GM23338 (cell line): ENCODE data around the gene RENBP. TPM values are rescaled to one million over a fixed set of nuclear protein-coding genes. Genes with fewer than 3 reads are reported as not detected.

Experiments
- ATAC-seq: fragments of 200-7000 bp; cut with Tn5 transposase; 3 replicates; pipeline ENCODE4 v1.9.1; 2020
- DNase-seq: peaks from one replicate; pipeline ENCODE4 v3.0.0-alpha.2; 2015; ENCODE audit warnings: low spot score
- H2AFZ ChIP-seq: fragments of 200-600 bp; sonication (generic); 2 replicates; pipeline ENCODE4 v1.8.0; 2016; ENCODE audit warnings: antibody characterized with exemption, mild to moderate bottlenecking, moderate library complexity
- H3F3A ChIP-seq: fragments of 200-600 bp; sonication (generic); replicated peaks from 2 replicates; pipeline ENCODE4 v1.8.0; 2017; ENCODE audit warnings: antibody characterized with exemption, mixed run types, low read depth
- H3K27ac ChIP-seq: fragments of 200-600 bp; sonication (generic); 2 replicates; pipeline ENCODE4 v1.6.1; 2016; ENCODE audit warnings: low read depth
- H3K27me3 ChIP-seq: fragments of 200-600 bp; sonication (generic); 2 replicates; pipeline ENCODE4 v1.8.0; 2016; ENCODE audit warnings: mild to moderate bottlenecking, mixed run types, moderate library complexity; ENCODE audit not compliant: insufficient read depth
- H3K36me3 ChIP-seq: fragments of 200-600 bp; sonication (generic); 2 replicates; pipeline ENCODE4 v1.8.0; 2016; ENCODE audit warnings: mild to moderate bottlenecking; ENCODE audit not compliant: insufficient read depth
- H3K4me1 ChIP-seq: fragments of 200-600 bp; sonication (generic); 2 replicates; pipeline ENCODE4 v1.8.0; 2016; ENCODE audit warnings: mild to moderate bottlenecking, moderate library complexity; ENCODE audit not compliant: insufficient read depth
- H3K4me2 ChIP-seq: fragments of 200-600 bp; sonication (generic); 2 replicates; pipeline ENCODE4 v1.7.1; 2017; ENCODE audit warnings: mixed run types
- H3K4me3 ChIP-seq: fragments of 200-600 bp; sonication (generic); 2 replicates; pipeline ENCODE4 v1.6.1; 2016; ENCODE audit warnings: mixed run types
- H3K79me2 ChIP-seq: fragments of 200-600 bp; sonication (generic); replicated peaks from 2 replicates; pipeline ENCODE4 v1.8.0; 2017; ENCODE audit warnings: mild to moderate bottlenecking; ENCODE audit not compliant: insufficient read depth
- H3K9me2 ChIP-seq: fragments of 200-600 bp; sonication (generic); 2 replicates; pipeline ENCODE4 v1.8.0; 2017; ENCODE audit not compliant: insufficient read depth
- H4K20me1 ChIP-seq: fragments of 200-600 bp; sonication (generic); replicated peaks from 2 replicates; pipeline ENCODE4 v1.8.0; 2017; ENCODE audit warnings: mild to moderate bottlenecking; ENCODE audit not compliant: insufficient read depth
- H3K27ac Mint-ChIP-seq: 2 replicates; pipeline ENCODE4 v1.8.0; 2020; ENCODE audit warnings: inconsistent platforms, mild to moderate bottlenecking, moderate library complexity, mixed read lengths
- H3K27me3 Mint-ChIP-seq: 3 replicates; pipeline ENCODE4 v1.8.0; 2022; ENCODE audit warnings: low read depth, mild to moderate bottlenecking, moderate library complexity, mixed read lengths, inconsistent platforms; ENCODE audit not compliant: insufficient read depth, poor library complexity
- H3K36me3 Mint-ChIP-seq: 3 replicates; pipeline ENCODE4 v1.8.0; 2021; ENCODE audit warnings: low read depth, mild to moderate bottlenecking, inconsistent platforms, moderate library complexity, mixed read lengths
- H3K4me1 Mint-ChIP-seq: 3 replicates; pipeline ENCODE4 v1.8.0; 2020; ENCODE audit warnings: mild to moderate bottlenecking, inconsistent platforms, mixed read lengths
- H3K4me3 Mint-ChIP-seq: 3 replicates; pipeline ENCODE4 v1.8.0; 2021; ENCODE audit warnings: moderate library complexity, mild to moderate bottlenecking, inconsistent platforms, mixed read lengths
- H3K9me3 Mint-ChIP-seq: 3 replicates; pipeline ENCODE4 v1.8.0; 2020; ENCODE audit warnings: moderate library complexity, mild to moderate bottlenecking, inconsistent platforms, mixed read lengths
- CREB1 ChIP-seq: fragments of 250-450 bp; sonication (Bioruptor Pico); IDR thresholded peaks from 2 replicates; pipeline ENCODE4 v1.5.0; 2020; ENCODE audit warnings: low read depth, mild to moderate bottlenecking, moderate library complexity
- EZH2phosphoT487 ChIP-seq: fragments of 200-600 bp; sonication (generic); IDR thresholded peaks from one replicate; pipeline ENCODE4 v1.8.1; 2018; ENCODE audit warnings: antibody characterized with exemption; ENCODE audit not compliant: unreplicated experiment
- NANOG ChIP-seq: IDR thresholded peaks from 2 replicates; pipeline ENCODE4 v1.6.1; 2016; ENCODE audit warnings: antibody characterized with exemption, borderline replicate concordance
- ZNF331 ChIP-seq: fragments of 250-450 bp; sonication (Bioruptor Pico); IDR thresholded peaks from 2 replicates; pipeline ENCODE4 v1.5.0; 2020; ENCODE audit warnings: low read depth, mild to moderate bottlenecking, moderate library complexity
- polyA plus RNA-seq: library from polyadenylated mRNA; unstranded; fragments of >200 nt; fragmentation: Nextera tagmentation; extraction: Ambion mirVana; gene quantifications from 2 replicates; pipeline ENCODE4 v1.2.1, GENCODE V29; 2016
- total RNA-seq: library from RNA; depleted of rRNA; stranded (reverse); fragments of >200 nt; shearing (Covaris generic); gene quantifications from 2 replicates; pipeline ENCODE4 v1.2.3, GENCODE V29; 2014
- TF ChIP-seq, protein P1 (sequence below), 2 experiments: fragments of 200-600 bp in 1 of 2; sonication (generic) in 1 of 2; conservative IDR thresholded peaks; 2 replicates each; pipeline versions ENCODE4 v1.5.1 to v1.6.1; 2016 to 2017; ENCODE audit warnings: antibody characterized with exemption in 2 of 2, low read depth in 2 of 2, mild to moderate bottlenecking in 2 of 2, moderate library complexity in 1 of 2
- TF ChIP-seq, protein P2 (sequence below): fragments of 250-450 bp; sonication (Bioruptor Pico); IDR thresholded peaks from 2 replicates; pipeline ENCODE4 v1.5.0; 2020; ENCODE audit warnings: mild to moderate bottlenecking, moderate library complexity

Gene RENBP
- total and polyA plus RNA-seq, 2 experiments from 2014 or later = 2.0 to 10.3 TPM

DNA sequence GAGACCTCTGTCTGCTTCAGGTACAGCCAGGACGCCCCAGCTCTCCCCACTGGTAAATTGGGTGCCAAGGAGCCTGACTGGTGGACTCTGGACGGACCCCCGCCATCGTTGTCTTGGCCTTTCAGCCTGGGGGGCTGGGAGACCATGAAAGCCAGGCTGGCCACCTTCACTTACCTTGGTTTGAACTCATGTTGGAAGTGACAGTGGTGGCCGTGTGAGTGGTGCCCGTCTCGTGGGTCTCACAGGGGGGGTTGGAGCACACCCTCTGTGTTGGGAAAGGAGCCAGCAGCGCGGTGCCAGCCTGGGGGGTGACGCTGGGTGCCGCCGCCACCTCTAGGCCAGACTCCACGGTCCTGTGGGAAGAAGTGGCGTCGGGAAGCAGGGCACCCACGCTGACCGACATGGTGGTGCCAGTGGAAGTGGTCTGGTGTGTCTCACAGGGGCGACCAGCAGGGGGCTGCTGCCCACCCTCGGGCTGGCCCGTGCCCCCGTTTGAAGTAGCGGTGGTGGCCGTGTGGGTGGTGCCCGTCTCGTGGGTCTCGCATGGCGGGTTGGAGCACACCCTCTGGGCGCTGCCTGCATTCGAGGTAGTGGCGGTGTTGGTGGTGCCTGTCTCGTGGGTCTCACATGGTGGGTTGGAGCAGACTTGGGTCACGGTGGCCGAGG lies 9.6 kb upstream of the RENBP start (continued):
- TF ChIP-seq EZH2phosphoT487 = no peak
- no peak for TF ChIP-seq ZNF331 (CRISPR knock-in tag)
- TF ChIP-seq CREB1 = no peak
- TF ChIP-seq, protein P1, sequence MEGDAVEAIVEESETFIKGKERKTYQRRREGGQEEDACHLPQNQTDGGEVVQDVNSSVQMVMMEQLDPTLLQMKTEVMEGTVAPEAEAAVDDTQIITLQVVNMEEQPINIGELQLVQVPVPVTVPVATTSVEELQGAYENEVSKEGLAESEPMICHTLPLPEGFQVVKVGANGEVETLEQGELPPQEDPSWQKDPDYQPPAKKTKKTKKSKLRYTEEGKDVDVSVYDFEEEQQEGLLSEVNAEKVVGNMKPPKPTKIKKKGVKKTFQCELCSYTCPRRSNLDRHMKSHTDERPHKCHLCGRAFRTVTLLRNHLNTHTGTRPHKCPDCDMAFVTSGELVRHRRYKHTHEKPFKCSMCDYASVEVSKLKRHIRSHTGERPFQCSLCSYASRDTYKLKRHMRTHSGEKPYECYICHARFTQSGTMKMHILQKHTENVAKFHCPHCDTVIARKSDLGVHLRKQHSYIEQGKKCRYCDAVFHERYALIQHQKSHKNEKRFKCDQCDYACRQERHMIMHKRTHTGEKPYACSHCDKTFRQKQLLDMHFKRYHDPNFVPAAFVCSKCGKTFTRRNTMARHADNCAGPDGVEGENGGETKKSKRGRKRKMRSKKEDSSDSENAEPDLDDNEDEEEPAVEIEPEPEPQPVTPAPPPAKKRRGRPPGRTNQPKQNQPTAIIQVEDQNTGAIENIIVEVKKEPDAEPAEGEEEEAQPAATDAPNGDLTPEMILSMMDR (conservative IDR thresholded peaks at IDR 0.05; ENCODE audit: low read depth in 2 of 2) = no peak
- TF ChIP-seq NANOG = no peak

DNA sequence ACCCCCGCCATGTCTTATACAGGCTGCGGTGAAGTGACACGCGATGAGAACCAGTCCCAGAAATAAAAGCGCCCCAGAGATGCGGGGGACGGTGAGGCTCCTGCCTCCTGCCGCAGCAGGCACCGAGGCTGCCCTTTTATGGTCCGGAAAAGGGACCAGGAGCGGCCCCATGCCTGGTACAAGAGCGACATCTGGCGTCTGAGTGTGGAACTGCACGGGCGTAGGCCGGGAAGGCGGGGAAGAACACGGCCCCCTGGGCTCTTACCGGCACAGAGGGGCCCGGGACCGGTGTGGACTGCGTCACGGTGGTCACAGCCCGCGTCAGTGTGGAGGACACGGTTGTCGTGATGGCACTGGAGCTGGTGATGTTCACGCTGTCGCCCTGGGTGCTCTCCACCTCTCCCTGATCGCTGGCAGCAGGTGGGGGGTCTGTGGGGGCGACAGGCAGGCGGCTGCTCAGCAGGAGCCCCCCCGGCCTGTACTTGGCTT lies 8.9 kb upstream of the RENBP start:
- Mint-ChIP-seq H3K27me3 (peaks cover 2% of the 10 kb centered on the region), H3K27ac (0 out of 2 replicates have a peak overlapping the region, but pooled peaks have one; percentile 74), H3K36me3 (peaks cover 75% of the 10 kb centered on the region), H3K4me1 (peaks cover 9% of the 10 kb centered on the region; the same call in 2 of the 3 replicates), H3K9me3 (no peaks in the 10 kb centered on the region), H3K4me3 (no peak overlapping the region)
- H3K79me2 ChIP-seq = no peaks in the 10 kb centered on the region
- H3K27me3 ChIP-seq = no peaks in the 10 kb centered on the region
- no peaks in the 10 kb centered on the region for H3F3A ChIP-seq
- no peaks in the 10 kb centered on the region; the same call in 1 of the 2 replicates for H3K36me3 ChIP-seq
- ATAC-seq = peak; percentile 59
- no peaks in the 10 kb centered on the region for H3K9me2 ChIP-seq
- peak; percentile 71 for DNase-seq
- TF ChIP-seq, protein P1 (conservative IDR thresholded peaks at IDR 0.05; ENCODE audit: low read depth in 2 of 2) = peak; percentile 67 to 85
- TF ChIP-seq, protein P2, sequence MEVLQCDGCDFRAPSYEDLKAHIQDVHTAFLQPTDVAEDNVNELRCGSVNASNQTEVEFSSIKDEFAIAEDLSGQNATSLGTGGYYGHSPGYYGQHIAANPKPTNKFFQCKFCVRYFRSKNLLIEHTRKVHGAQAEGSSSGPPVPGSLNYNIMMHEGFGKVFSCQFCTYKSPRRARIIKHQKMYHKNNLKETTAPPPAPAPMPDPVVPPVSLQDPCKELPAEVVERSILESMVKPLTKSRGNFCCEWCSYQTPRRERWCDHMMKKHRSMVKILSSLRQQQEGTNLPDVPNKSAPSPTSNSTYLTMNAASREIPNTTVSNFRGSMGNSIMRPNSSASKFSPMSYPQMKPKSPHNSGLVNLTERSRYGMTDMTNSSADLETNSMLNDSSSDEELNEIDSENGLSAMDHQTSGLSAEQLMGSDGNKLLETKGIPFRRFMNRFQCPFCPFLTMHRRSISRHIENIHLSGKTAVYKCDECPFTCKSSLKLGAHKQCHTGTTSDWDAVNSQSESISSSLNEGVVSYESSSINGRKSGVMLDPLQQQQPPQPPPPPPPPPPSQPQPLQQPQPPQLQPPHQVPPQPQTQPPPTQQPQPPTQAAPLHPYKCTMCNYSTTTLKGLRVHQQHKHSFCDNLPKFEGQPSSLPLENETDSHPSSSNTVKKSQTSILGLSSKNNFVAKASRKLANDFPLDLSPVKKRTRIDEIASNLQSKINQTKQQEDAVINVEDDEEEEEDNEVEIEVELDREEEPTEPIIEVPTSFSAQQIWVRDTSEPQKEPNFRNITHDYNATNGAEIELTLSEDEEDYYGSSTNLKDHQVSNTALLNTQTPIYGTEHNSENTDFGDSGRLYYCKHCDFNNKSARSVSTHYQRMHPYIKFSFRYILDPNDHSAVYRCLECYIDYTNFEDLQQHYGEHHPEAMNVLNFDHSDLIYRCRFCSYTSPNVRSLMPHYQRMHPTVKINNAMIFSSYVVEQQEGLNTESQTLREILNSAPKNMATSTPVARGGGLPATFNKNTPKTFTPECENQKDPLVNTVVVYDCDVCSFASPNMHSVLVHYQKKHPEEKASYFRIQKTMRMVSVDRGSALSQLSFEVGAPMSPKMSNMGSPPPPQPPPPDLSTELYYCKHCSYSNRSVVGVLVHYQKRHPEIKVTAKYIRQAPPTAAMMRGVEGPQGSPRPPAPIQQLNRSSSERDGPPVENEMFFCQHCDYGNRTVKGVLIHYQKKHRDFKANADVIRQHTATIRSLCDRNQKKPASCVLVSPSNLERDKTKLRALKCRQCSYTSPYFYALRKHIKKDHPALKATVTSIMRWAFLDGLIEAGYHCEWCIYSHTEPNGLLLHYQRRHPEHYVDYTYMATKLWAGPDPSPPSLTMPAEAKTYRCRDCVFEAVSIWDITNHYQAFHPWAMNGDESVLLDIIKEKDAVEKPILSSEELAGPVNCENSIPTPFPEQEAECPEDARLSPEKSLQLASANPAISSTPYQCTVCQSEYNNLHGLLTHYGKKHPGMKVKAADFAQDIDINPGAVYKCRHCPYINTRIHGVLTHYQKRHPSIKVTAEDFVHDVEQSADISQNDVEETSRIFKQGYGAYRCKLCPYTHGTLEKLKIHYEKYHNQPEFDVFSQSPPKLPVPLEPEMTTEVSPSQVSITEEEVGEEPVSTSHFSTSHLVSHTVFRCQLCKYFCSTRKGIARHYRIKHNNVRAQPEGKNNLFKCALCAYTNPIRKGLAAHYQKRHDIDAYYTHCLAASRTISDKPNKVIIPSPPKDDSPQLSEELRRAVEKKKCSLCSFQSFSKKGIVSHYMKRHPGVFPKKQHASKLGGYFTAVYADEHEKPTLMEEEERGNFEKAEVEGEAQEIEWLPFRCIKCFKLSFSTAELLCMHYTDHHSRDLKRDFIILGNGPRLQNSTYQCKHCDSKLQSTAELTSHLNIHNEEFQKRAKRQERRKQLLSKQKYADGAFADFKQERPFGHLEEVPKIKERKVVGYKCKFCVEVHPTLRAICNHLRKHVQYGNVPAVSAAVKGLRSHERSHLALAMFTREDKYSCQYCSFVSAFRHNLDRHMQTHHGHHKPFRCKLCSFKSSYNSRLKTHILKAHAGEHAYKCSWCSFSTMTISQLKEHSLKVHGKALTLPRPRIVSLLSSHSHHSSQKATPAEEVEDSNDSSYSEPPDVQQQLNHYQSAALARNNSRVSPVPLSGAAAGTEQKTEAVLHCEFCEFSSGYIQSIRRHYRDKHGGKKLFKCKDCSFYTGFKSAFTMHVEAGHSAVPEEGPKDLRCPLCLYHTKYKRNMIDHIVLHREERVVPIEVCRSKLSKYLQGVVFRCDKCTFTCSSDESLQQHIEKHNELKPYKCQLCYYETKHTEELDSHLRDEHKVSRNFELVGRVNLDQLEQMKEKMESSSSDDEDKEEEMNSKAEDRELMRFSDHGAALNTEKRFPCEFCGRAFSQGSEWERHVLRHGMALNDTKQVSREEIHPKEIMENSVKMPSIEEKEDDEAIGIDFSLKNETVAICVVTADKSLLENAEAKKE (CRISPR knock-in tag) = no peak
- no peak overlapping the region for H2AFZ ChIP-seq
- H3K4me3 ChIP-seq = no peak overlapping the region
- no peak overlapping the region for H3K27ac ChIP-seq
- H3K4me2 ChIP-seq = no peak overlapping the region
- no peaks in the 10 kb centered on the region for H4K20me1 ChIP-seq
- H3K4me1 ChIP-seq = no peaks in the 10 kb centered on the region
